Dendritic cell treated with granulocyte-macrophage colony-stimulating factor and Interleukin-4, amounts not matched to agents 40 ng/mL and 50 ng/mL, for 4 days (primary cell): ENCODE results near the gene POU6F2.
"Not testable (repeated sequence)": the region's sequence is repeated elsewhere in the genome, so short reads cannot be mapped to it uniquely, and the experiment has no call there.

Experiments used
- H3K27ac Mint-ChIP-seq: one replicate; pipeline ENCODE4 v1.8.0; 2022; ENCODE audit warnings: mild to moderate bottlenecking, mixed read lengths
- H3K27me3 Mint-ChIP-seq: one replicate; pipeline ENCODE4 v1.8.0; 2022; ENCODE audit warnings: mild to moderate bottlenecking, mixed read lengths
- H3K36me3 Mint-ChIP-seq: one replicate; pipeline ENCODE4 v1.8.0; 2022; ENCODE audit warnings: low read depth, mixed read lengths
- H3K4me1 Mint-ChIP-seq: one replicate; pipeline ENCODE4 v1.8.0; 2022; ENCODE audit warnings: low read depth, mixed read lengths
- H3K4me3 Mint-ChIP-seq: one replicate; pipeline ENCODE4 v1.8.0; 2022; ENCODE audit warnings: mild to moderate bottlenecking, moderate library complexity, mixed read lengths
- H3K9me3 Mint-ChIP-seq: one replicate; pipeline ENCODE4 v1.8.0; 2022; ENCODE audit warnings: mixed read lengths
- intact Hi-C: fragments of 100-400 bp; cut with micrococcal nuclease; formaldehyde crosslinking; loops from one replicate; pipeline ENCODE4 v1.15.0; 2022

The POU6F2 gene

GRCh38 chr7:39360038-39360437, 382.3 kb downstream of the POU6F2 start:
- H3K27ac Mint-ChIP-seq, result no peak overlapping the region
- H3K9me3 Mint-ChIP-seq, result no peaks in the 10 kb centered on the region
- H3K36me3 Mint-ChIP-seq, result no peaks in the 10 kb centered on the region
- no peak overlapping the region for H3K4me3 Mint-ChIP-seq
- intact Hi-C loops, result no loop called here
- no peaks in the 10 kb centered on the region for H3K4me1 Mint-ChIP-seq
- no peaks in the 10 kb centered on the region for H3K27me3 Mint-ChIP-seq

DNA sequence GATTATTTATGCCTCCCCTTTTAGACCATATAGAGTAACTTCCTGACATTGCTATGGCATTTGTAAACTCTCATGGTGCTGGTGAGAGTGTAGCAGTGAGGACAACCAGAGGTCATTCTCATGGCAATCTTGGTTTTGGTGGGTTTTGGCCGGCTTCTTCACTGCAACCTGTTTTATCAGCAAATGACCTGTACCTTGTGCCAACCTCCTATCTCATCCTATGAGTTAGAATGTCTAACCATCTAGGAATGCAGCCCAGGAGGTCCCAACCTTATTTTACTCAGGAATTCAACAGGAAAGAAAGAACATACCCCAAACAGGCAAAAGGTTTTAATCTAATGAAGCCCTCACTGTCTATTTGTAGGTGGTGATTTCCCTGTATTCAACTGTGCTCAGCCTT, 383.1 kb downstream of the POU6F2 start:
- no peaks in the 10 kb centered on the region for H3K36me3 Mint-ChIP-seq
- no peak overlapping the region for H3K4me3 Mint-ChIP-seq
- no peaks in the 10 kb centered on the region for H3K27me3 Mint-ChIP-seq
- H3K9me3 Mint-ChIP-seq, result no peaks in the 10 kb centered on the region
- H3K4me1 Mint-ChIP-seq, result no peaks in the 10 kb centered on the region
- no peak overlapping the region for H3K27ac Mint-ChIP-seq
- intact Hi-C loops, result no loop called here

DNA sequence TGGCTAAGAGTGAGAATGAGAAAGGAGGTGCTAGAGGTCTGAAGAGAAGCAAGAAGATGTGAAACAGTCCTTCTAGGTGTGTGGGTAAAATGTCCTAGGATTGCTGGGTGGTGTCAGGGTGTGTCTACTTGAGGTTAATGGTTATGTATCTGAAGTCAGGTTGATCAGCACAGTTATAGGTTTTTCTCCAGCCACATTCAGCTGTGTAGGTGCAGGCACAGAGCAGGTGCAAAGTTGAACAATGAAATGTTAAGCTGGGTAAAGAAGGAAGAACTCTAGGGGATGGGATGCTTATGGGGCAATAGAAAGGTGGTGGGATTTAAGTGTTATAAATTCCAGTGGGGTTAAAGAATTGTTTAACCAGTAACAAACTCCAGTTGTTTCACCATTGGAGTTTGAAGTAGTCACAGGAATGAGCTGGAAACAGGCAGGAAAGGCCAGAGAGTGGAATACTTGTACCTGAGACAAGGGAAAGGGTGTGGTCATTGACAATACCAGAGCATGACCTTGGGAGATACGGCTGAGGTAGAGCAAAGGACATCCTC, 388.1 kb downstream of the POU6F2 start:
- H3K27ac Mint-ChIP-seq, result no peak overlapping the region
- no peaks in the 10 kb centered on the region for H3K36me3 Mint-ChIP-seq
- peaks cover 1% of the 10 kb centered on the region for H3K27me3 Mint-ChIP-seq
- intact Hi-C loops, result no loop called here
- no peaks in the 10 kb centered on the region for H3K4me1 Mint-ChIP-seq
- H3K4me3 Mint-ChIP-seq, result no peak overlapping the region
- H3K9me3 Mint-ChIP-seq, result no peaks in the 10 kb centered on the region

GRCh38 chr7:39367451-39367850, 389.7 kb downstream of the POU6F2 start:
- Mint-ChIP-seq H3K9me3 (no peaks in the 10 kb centered on the region), H3K4me1 (no peaks in the 10 kb centered on the region), H3K36me3 (no peaks in the 10 kb centered on the region), H3K4me3 (no peak overlapping the region), H3K27me3 (peaks cover 1% of the 10 kb centered on the region), H3K27ac (no peak overlapping the region)
- intact Hi-C loops, result no loop called here

- Mint-ChIP-seq H3K27ac (no peak overlapping the region), H3K4me3 (no peak overlapping the region), H3K27me3 (peaks cover 1% of the 10 kb centered on the region), H3K36me3 (no peaks in the 10 kb centered on the region), H3K9me3 (no peaks in the 10 kb centered on the region), H3K4me1 (no peaks in the 10 kb centered on the region)
- intact Hi-C loops, result no loop called here
Measured at GRCh38 chr7:39367943-39368342, 390.2 kb downstream of the POU6F2 start.

DNA sequence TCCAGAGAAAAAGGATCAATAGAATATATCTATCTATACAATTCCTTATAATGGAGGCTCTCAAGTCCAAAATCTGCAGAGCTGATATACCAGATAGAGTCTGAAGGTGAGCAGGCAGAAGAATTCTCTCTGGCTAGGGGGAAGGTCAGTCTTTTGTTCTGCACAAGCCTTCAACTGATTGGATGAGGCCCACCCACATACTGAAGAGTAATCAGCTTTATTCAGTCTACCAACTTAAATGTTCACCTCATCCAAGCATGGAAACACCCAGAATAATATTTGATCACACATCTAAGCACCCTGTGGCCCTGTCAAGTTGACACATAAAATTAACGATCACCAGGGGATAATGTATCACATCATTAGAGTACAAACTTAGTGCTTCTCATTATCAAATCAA, 394.7 kb downstream of the POU6F2 start:
- H3K36me3 Mint-ChIP-seq, result no peaks in the 10 kb centered on the region

GRCh38 chr7:39374436-39375040, 396.8 kb downstream of the POU6F2 start:
- intact Hi-C loops, result no loop called here
- Mint-ChIP-seq H3K36me3 (no peaks in the 10 kb centered on the region), H3K27me3 (peaks cover 2% of the 10 kb centered on the region), H3K9me3 (no peaks in the 10 kb centered on the region), H3K27ac (no peak overlapping the region), H3K4me1 (no peaks in the 10 kb centered on the region), H3K4me3 (no peak overlapping the region)

More for the DNA sequence above, 394.7 kb downstream of the POU6F2 start:
- H3K27me3 Mint-ChIP-seq, result no peaks in the 10 kb centered on the region
- no peak overlapping the region for H3K4me3 Mint-ChIP-seq
- intact Hi-C loops, result no loop called here
- H3K9me3 Mint-ChIP-seq, result no peaks in the 10 kb centered on the region
- no peak overlapping the region for H3K27ac Mint-ChIP-seq
- no peaks in the 10 kb centered on the region for H3K4me1 Mint-ChIP-seq

DNA sequence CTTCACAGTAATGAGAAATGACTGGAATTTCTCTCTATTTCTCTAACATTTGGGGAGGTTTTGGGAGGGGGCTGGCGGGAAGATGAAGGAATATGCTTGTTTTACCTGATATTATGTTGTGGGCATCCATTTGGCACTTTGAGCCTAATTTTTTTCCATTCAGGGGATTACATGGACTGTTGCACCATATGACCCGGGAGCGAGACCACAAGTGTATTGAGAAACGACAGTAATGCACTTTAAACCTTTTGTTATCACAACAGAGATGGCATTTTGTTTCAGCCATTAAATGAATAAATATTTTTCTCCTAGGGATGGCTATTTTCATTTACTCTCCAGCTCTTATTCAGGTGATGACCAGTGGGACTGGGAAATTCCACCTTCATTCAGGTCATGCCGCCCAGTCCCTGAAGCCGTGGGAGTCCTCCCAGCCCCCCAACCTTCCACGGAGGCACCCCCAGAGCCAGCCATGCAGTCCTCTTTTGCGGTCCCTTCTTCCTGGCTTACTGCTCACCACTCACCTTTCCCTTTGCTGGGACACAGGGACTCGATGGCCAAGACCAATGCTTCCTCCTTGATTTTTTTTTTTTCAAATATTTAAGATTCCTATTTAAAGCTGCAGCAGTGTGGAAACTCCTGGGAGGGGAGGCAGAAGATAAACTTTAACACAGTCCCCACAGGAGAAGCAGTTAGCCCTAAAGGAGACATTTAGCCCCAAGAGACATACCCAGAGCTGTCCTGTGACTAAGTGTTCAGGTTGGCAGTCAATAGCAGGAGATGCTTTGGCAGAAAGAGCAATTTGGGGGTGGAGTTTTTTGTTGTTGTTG, 397.6 kb downstream of the POU6F2 start:
- Mint-ChIP-seq H3K4me3 (no peak overlapping the region), H3K36me3 (no peaks in the 10 kb centered on the region), H3K9me3 (no peaks in the 10 kb centered on the region), H3K27me3 (peaks cover 2% of the 10 kb centered on the region), H3K4me1 (no peaks in the 10 kb centered on the region), H3K27ac (no peak overlapping the region)
- intact Hi-C loops, result no loop called here

DNA sequence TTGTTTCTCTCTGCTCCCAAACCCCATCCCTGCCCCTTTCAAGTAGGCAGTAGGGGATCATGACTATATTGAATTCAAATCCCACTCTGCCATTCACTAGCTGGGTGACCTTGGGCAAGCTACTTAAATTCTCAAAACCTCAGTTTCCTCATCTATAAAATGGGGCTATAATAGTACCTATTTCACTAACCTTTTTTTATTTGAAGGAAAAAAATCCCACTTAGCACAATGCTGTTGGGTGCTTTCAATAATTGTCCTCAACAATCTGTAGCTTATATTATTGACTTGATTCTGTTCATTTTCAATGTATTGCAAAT, 398.1 kb downstream of the POU6F2 start:
- H3K9me3 Mint-ChIP-seq, result no peaks in the 10 kb centered on the region
- H3K27ac Mint-ChIP-seq, result no peak overlapping the region
- no peaks in the 10 kb centered on the region for H3K36me3 Mint-ChIP-seq
- intact Hi-C loops, result no loop called here
- H3K4me1 Mint-ChIP-seq, result no peaks in the 10 kb centered on the region
- H3K27me3 Mint-ChIP-seq, result peaks cover 2% of the 10 kb centered on the region
- H3K4me3 Mint-ChIP-seq, result no peak overlapping the region

GRCh38 chr7:39376881-39377280, 399.2 kb downstream of the POU6F2 start:
- H3K27ac Mint-ChIP-seq, H3K4me1 Mint-ChIP-seq, H3K9me3 Mint-ChIP-seq, H3K4me3 Mint-ChIP-seq, H3K36me3 Mint-ChIP-seq, H3K27me3 Mint-ChIP-seq, intact Hi-C loops: not testable (repeated sequence)

DNA sequence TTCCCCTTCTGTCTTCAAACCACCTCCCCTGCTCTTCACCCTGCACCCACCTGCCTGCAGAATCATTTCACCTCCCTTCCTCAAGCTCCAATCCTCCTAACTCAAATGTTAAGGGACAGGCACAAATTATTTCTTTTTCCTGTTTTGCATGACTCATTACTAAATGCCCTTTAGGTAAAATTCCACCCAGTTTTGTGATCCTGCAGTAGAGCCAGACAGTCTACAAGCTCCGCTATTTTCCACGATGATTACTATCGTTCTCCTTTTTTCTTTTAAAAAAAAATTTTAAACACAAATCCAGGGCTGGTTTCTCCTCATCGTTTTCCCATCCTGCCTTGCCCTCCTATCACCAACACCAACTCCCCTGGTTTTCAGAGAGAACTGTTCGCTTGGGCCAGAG, 401.7 kb downstream of the POU6F2 start:
- Mint-ChIP-seq H3K4me3 (no peak overlapping the region), H3K36me3 (no peaks in the 10 kb centered on the region), H3K27me3 (peaks cover 2% of the 10 kb centered on the region), H3K4me1 (no peaks in the 10 kb centered on the region), H3K9me3 (no peaks in the 10 kb centered on the region), H3K27ac (no peak overlapping the region)
- intact Hi-C loops, result no loop called here

DNA sequence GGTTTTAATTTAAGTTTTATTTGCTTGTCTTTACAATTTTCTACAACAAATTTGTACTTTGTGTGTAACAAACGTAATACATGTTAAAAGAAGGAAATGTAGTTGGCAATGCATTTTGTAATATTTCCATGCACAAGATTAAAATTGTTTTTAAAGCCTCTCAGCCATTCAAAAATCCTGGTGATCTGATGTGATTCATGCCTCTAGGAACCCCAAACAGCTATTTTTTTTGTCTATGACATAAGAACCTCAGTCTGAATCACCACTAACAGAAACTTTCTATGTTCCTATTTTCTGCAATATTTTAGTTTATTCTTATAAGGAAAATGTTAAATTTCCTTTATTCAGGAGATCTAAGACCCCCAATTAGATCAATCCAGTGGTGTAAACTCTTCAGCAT, 405.4 kb downstream of the POU6F2 start:
- Mint-ChIP-seq H3K27me3 (peaks cover 2% of the 10 kb centered on the region), H3K36me3 (no peaks in the 10 kb centered on the region), H3K4me1 (no peaks in the 10 kb centered on the region), H3K9me3 (no peaks in the 10 kb centered on the region), H3K27ac (no peak overlapping the region), H3K4me3 (no peak overlapping the region)
- intact Hi-C loops, result no loop called here

GRCh38 chr7:39384386-39384785, 406.7 kb downstream of the POU6F2 start:
- Mint-ChIP-seq H3K4me1 (no peaks in the 10 kb centered on the region), H3K27me3 (no peaks in the 10 kb centered on the region), H3K36me3 (no peaks in the 10 kb centered on the region), H3K4me3 (no peak overlapping the region), H3K9me3 (no peaks in the 10 kb centered on the region), H3K27ac (no peak overlapping the region)
- intact Hi-C loops, result no loop called here

- Mint-ChIP-seq H3K4me3 (no peak overlapping the region), H3K4me1 (no peaks in the 10 kb centered on the region), H3K36me3 (no peaks in the 10 kb centered on the region), H3K27ac (no peak overlapping the region), H3K9me3 (no peaks in the 10 kb centered on the region), H3K27me3 (peaks cover 3% of the 10 kb centered on the region)
- intact Hi-C loops, result no loop called here
Measured at GRCh38 chr7:39386718-39387117, 409.0 kb downstream of the POU6F2 start.

GRCh38 chr7:39392151-39392550, 414.4 kb downstream of the POU6F2 start:
- intact Hi-C loops, result no loop called here
- Mint-ChIP-seq H3K27ac (no peak overlapping the region), H3K4me1 (no peaks in the 10 kb centered on the region), H3K9me3 (no peaks in the 10 kb centered on the region), H3K36me3 (no peaks in the 10 kb centered on the region), H3K27me3 (peaks cover 5% of the 10 kb centered on the region), H3K4me3 (no peak overlapping the region)
